Smooth muscle cell (in vitro differentiated cells): ENCODE measurements around the gene ME3. TPM values are rescaled to one million over a fixed set of nuclear protein-coding genes. Genes with fewer than 3 reads are reported as not detected.

Source experiments
- DNase-seq: peaks from one replicate; lab custom pipeline; 2025; ENCODE audit not compliant: unreplicated experiment; lab: John Stamatoyannopoulos, UW
- H2AFZ ChIP-seq: fragments of 200-600 bp; sonication (generic); 2 replicates; pipeline ENCODE4 v1.6.0; 2016; ENCODE audit warnings: antibody characterized with exemption, low read depth, mild to moderate bottlenecking
- H3F3A ChIP-seq: fragments of 200-600 bp; sonication (generic); 2 replicates; pipeline ENCODE4 v1.6.0; 2017; ENCODE audit warnings: antibody characterized with exemption, low read depth
- H3K27ac ChIP-seq: fragments of 200-600 bp; sonication (generic); 2 replicates; pipeline ENCODE4 v1.5.1; 2016; ENCODE audit warnings: low read depth, mild to moderate bottlenecking
- H3K27me3 ChIP-seq: fragments of 200-600 bp; sonication (generic); 2 replicates; pipeline ENCODE4 v1.6.1; 2016; ENCODE audit warnings: low read depth, mild to moderate bottlenecking
- H3K36me3 ChIP-seq: fragments of 200-600 bp; sonication (generic); 2 replicates; pipeline ENCODE4 v1.5.1; 2016; ENCODE audit warnings: low read depth
- H3K4me1 ChIP-seq: fragments of 200-600 bp; sonication (generic); 2 replicates; pipeline ENCODE4 v1.5.1; 2016; ENCODE audit warnings: low read depth
- H3K4me2 ChIP-seq: fragments of 200-600 bp; sonication (generic); 2 replicates; pipeline ENCODE4 v1.6.0; 2016; ENCODE audit warnings: mild to moderate bottlenecking
- H3K4me3 ChIP-seq: fragments of 200-600 bp; sonication (generic); 2 replicates; pipeline ENCODE4 v1.5.1; 2016; ENCODE audit warnings: mild to moderate bottlenecking
- H3K79me2 ChIP-seq: fragments of 200-600 bp; sonication (generic); 2 replicates; pipeline ENCODE4 v1.6.0; 2016; ENCODE audit warnings: low read depth, mild to moderate bottlenecking
- H3K9ac ChIP-seq: fragments of 200-600 bp; sonication (generic); 2 replicates; pipeline ENCODE4 v1.6.0; 2016; ENCODE audit warnings: low read depth
- H3K9me3 ChIP-seq: fragments of 200-600 bp; sonication (generic); replicated peaks from 2 replicates; pipeline ENCODE4 v1.5.1; 2016; ENCODE audit warnings: low read depth
- H4K20me1 ChIP-seq: fragments of 200-600 bp; sonication (generic); 2 replicates; pipeline ENCODE4 v1.6.0; 2016; ENCODE audit warnings: low read depth
- CTCF ChIP-seq: fragments of 200-600 bp; sonication (generic); IDR thresholded peaks from 2 replicates; pipeline ENCODE4 v1.5.1; 2017; ENCODE audit warnings: borderline replicate concordance, mild to moderate bottlenecking, antibody characterized with exemption; ENCODE audit not compliant: insufficient read depth, poor library complexity, severe bottlenecking
- WGBS: methylation state at CpG from one replicate; pipeline ENCODE4 v1.1.7; 2016; ENCODE audit warnings: low lambda C conversion rate; 5-methylcytosine and 5-hydroxymethylcytosine counted together
- polyA plus RNA-seq: library from polyadenylated mRNA; unstranded; fragments of >200 nt; fragmentation: Nextera tagmentation; extraction: Ambion mirVana; gene quantifications from 2 replicates; pipeline ENCODE4 v1.2.1, GENCODE V29; 2016
- total RNA-seq: library from RNA; depleted of rRNA; stranded (reverse); fragments of >200 nt; gene quantifications from 2 replicates; pipeline ENCODE4 v1.2.3, GENCODE V29; 2014

The ME3 gene
- total and polyA plus RNA-seq, 2 experiments from 2014 or later = 4.2 to 8.4 TPM

DNA sequence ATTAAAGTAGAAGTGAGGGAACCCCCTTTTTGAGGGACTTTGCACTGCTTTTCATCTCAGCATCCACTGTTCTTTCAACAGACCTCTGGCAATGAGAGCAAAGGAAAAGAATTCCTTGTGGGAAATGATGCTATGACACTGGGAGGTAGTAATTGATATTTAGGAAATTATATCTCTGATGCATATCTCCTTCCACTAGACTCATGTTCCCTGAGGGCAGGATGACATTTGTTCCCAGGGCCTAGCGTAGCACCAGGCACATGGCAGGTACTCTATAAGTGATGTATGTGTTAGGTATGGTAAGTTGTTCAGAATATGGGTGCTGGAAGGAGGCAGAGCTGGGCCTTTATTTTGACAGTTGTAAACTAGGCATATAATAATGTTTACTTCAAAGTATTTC lies 154.9 kb downstream of the ME3 start:
- H3K27me3 ChIP-seq = no peaks in the 10 kb centered on the region
- no peaks in the 10 kb centered on the region for H3K79me2 ChIP-seq
- H3F3A ChIP-seq = peaks cover 24% of the 10 kb centered on the region
- H3K4me3 ChIP-seq = no peak overlapping the region
- H3K36me3 ChIP-seq = no peaks in the 10 kb centered on the region
- peak overlapping the region; percentile 71 for H3K27ac ChIP-seq
- H3K4me1 ChIP-seq = peaks cover 20% of the 10 kb centered on the region
- no peaks in the 10 kb centered on the region for H3K9me3 ChIP-seq
- 77% methylated on average over 1 of the region's 1 CpG for WGBS
- H3K4me2 ChIP-seq = no peak overlapping the region
- no peaks in the 10 kb centered on the region for H4K20me1 ChIP-seq
- H3K9ac ChIP-seq = no peak overlapping the region
- no peak overlapping the region for H2AFZ ChIP-seq
- no peak for TF ChIP-seq CTCF
- DNase-seq = no peak

- no peak for DNase-seq
These were observed 156.9 kb downstream of the ME3 start for GRCh38 chr11:86515297-86516094.

DNA sequence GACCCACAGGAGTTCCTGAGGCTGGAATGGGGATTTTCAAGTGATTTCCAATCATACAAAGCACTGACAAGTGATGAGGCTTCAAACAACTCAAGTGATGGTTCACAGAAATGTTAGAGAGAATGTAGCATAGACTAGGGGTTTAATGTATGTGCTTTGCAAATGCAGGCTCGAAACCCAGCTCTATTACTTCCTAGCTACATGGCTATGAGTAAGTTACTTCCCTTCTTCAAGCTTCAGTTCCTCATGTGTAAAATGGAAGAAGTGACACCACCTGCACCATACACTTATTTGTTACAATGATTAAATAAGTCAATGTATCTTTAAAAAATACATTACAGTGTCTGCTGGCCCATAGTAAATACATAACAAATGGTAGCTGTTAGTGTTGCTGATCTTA lies 158.0 kb downstream of the ME3 start:
- no peaks in the 10 kb centered on the region for H3K27me3 ChIP-seq
- no peak overlapping the region for H3K9ac ChIP-seq
- no peak for TF ChIP-seq CTCF
- H3K4me2 ChIP-seq = no peak overlapping the region
- H2AFZ ChIP-seq = no peak overlapping the region
- no peaks in the 10 kb centered on the region for H3K36me3 ChIP-seq
- H4K20me1 ChIP-seq = no peaks in the 10 kb centered on the region
- H3K79me2 ChIP-seq = no peaks in the 10 kb centered on the region
- no peak overlapping the region for H3K4me3 ChIP-seq
- WGBS = 64% methylated on average over 1 of the region's 1 CpG
- peaks cover 18% of the 10 kb centered on the region for H3K4me1 ChIP-seq
- peaks cover 30% of the 10 kb centered on the region for H3F3A ChIP-seq
- no peak for DNase-seq
- no peaks in the 10 kb centered on the region for H3K9me3 ChIP-seq
- peak overlapping the region; percentile 81 for H3K27ac ChIP-seq

More at GRCh38 chr11:86515297-86516094, 156.9 kb downstream of the ME3 start:
- Histone ChIP-seq H3K9ac (no peak overlapping the region), H3K9me3 (no peaks in the 10 kb centered on the region), H3K27ac (peak overlapping the region; percentile 81), H3K4me3 (no peak overlapping the region), H3F3A (peaks cover 34% of the 10 kb centered on the region), H2AFZ (no peak overlapping the region), H3K36me3 (no peaks in the 10 kb centered on the region), H4K20me1 (no peaks in the 10 kb centered on the region), H3K27me3 (no peaks in the 10 kb centered on the region), H3K79me2 (no peaks in the 10 kb centered on the region), H3K4me2 (peak overlapping the region; percentile 13), H3K4me1 (peaks cover 24% of the 10 kb centered on the region)
- 41% methylated on average over 7 of the region's 7 CpGs for WGBS
- TF ChIP-seq CTCF = no peak
